ENCODE data around the gene SPDYC.
A peak's percentile ranks its signal among the peaks of the same experiment; 100 is the strongest.

The SPDYC gene

DNA sequence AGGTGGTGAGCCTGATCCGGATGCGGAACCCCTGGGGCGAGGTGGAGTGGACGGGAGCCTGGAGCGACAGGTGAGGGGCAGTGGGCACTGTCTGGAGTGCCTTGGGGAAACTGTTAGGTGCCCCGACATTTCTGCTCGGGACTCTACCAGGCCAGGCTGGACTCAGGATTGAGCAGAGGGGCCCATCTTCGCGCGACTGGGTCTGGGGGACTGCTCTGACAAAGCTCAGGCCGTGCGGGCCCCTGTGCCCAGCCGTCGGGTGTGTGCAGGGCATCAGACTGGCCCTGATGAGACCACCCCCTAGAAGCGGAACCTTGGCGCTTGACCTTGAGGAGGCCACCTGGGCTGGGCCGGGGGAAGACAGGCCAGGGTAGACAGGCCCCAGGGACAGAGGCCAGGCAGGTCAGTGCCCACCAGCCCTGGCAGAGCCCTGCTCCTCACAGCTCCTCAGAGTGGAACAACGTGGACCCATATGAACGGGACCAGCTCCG lies 18.0 kb downstream of the SPDYC start:
- no peak overlapping the region for H3K4me3 ChIP-seq (replicated peaks; ENCODE audit: low read depth, low read length)
- TF ChIP-seq, protein P1, sequence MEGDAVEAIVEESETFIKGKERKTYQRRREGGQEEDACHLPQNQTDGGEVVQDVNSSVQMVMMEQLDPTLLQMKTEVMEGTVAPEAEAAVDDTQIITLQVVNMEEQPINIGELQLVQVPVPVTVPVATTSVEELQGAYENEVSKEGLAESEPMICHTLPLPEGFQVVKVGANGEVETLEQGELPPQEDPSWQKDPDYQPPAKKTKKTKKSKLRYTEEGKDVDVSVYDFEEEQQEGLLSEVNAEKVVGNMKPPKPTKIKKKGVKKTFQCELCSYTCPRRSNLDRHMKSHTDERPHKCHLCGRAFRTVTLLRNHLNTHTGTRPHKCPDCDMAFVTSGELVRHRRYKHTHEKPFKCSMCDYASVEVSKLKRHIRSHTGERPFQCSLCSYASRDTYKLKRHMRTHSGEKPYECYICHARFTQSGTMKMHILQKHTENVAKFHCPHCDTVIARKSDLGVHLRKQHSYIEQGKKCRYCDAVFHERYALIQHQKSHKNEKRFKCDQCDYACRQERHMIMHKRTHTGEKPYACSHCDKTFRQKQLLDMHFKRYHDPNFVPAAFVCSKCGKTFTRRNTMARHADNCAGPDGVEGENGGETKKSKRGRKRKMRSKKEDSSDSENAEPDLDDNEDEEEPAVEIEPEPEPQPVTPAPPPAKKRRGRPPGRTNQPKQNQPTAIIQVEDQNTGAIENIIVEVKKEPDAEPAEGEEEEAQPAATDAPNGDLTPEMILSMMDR (IDR thresholded peaks at IDR 0.05; ENCODE audit: low read depth, low read length, missing control alignments): no peak
- DNase-seq (ENCODE audit: extremely low read depth, low read depth): no peak

DNA sequence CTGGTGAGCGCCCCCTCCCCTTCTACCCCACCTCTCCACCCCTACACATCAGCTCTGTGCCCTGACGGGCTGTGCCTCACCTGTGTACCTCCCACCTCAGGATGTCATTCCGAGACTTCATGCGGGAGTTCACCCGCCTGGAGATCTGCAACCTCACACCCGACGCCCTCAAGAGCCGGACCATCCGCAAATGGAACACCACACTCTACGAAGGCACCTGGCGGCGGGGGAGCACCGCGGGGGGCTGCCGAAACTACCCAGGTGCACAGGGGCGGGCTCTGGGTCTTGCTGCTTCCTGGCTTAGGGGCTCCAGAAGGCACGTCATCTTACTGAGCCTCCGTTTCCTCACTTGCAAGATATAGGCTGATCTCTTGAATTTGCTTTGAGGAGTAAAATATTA lies 18.5 kb downstream of the SPDYC start:
- TF ChIP-seq, protein P1 (IDR thresholded peaks at IDR 0.05; ENCODE audit: low read depth, low read length, missing control alignments): no peak
- H3K4me3 ChIP-seq (replicated peaks; ENCODE audit: low read depth, low read length): no peak overlapping the region
- no peak for DNase-seq (ENCODE audit: extremely low read depth, low read depth)

DNA sequence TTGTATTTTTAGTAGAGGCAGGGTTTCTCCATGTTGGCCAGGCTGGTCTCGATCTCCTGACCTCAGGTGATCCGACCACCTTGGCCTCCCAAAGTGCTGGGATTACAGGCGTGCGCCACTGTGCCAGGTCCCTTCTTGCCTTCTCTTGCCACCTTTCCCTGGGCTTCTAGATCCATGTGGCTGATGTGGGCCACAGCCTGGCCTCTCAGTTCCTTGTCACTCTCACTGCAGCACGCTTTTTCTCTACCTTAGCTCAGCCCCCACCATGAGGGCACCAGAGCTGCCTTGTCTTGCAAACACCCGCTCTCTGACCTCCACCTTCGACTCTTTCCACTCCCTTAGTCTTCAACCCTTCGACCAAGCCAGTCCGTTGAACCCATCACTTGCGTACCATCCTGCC lies 19.2 kb downstream of the SPDYC start:
- DNase-seq (ENCODE audit: extremely low read depth, low read depth): no peak
- H3K4me3 ChIP-seq (replicated peaks; ENCODE audit: low read depth, low read length): no peak overlapping the region
- TF ChIP-seq, protein P1 (IDR thresholded peaks at IDR 0.05; ENCODE audit: low read depth, low read length, missing control alignments): no peak

DNA sequence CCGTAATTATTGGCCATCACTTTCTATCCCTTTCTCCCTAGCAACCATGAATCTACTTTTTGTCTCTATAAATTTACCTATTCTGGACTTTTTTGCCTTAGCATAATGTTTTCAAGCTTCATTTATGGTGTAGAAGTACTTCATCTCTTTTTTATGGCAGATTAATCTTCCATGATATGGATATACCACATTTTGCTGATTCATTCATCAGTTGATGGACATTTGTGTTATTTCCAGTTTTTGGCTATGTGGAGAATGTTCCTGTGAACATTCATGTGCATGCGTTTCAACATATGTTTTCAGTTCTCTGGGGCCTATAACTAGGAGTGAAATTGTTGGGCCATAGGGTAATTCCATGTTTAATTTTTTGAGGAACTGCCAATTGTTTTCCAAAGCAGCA lies 24.5 kb downstream of the SPDYC start:
- no peak for DNase-seq (ENCODE audit: extremely low read depth, low read depth)
- TF ChIP-seq, protein P1 (IDR thresholded peaks at IDR 0.05; ENCODE audit: low read depth, low read length, missing control alignments): no peak
- H3K4me3 ChIP-seq (replicated peaks; ENCODE audit: low read depth, low read length): no peak overlapping the region

DNA sequence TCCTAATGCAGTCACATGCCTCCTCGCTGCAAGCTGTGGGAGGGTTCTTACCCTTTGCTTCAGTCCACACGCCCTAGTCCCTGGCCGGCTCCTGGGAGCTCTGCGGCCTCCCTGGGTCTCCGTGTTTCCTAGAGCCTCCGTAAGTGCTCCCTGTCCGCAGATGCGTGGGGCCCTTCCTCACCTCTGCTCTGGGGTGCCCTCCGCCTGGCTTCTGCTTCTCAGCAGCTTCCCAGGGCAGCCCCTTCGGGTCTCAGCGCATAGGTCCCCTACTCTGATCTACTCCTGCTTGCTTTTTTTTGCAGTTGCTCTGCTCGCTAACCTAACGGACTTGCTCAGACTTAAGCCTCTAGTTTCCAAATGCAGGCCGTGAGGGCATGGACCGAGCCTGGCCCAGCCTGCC lies 34.1 kb downstream of the SPDYC start:
- no peak for DNase-seq (ENCODE audit: extremely low read depth, low read depth)
- H3K4me3 ChIP-seq (replicated peaks; ENCODE audit: low read depth, low read length): no peak overlapping the region
- TF ChIP-seq, protein P1 (IDR thresholded peaks at IDR 0.05; ENCODE audit: low read depth, low read length, missing control alignments): no peak

DNA sequence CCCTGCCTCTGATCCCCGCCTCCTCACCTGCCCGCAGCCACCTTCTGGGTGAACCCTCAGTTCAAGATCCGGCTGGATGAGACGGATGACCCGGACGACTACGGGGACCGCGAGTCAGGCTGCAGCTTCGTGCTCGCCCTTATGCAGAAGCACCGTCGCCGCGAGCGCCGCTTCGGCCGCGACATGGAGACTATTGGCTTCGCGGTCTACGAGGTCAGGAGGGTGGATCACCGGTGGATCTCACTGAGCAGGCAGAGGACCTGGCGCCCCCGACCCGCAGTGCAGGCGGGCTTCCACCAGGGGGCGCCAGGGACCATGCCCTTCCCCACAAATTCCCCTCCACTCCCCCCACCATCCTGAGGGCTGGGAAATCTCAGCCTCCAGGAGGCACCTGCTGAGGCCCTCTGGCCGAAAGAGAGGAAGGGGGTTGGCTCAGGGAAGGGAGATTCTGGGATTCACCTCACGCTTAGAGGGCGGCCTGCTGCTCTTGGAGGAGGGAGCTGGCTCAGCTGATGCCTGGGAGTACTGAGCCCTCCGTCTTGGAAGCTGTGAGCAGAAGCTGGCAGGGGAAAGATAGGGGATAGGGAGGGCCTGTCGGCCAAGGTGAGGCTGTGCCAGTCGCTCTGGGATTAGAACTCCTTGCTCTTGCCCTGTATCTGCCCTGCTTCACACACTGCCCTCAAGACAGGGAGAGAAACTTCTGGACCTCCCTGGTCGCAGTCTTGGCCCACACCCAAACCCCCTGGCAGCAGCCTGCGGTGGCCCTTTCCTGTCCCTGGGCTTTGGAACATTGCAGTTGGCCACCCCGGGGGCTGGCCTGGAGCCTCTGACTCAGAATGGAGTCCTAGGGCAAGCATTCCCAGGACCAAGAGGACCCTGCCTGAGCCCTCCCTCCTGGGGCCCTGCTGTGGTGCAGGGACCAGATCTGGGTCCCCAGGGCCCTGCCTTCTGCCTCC lies 34.9 kb downstream of the SPDYC start:
- TF ChIP-seq, protein P1 (IDR thresholded peaks at IDR 0.05; ENCODE audit: low read depth, low read length, missing control alignments): peak; percentile 93
- DNase-seq (ENCODE audit: extremely low read depth, low read depth): no peak
- H3K4me3 ChIP-seq (replicated peaks; ENCODE audit: low read depth, low read length): no peak overlapping the region

Measured in HFF-Myc (cell line).